Stimulated activated CD8-positive, alpha-beta memory T cell treated with anti-CD3 and anti-CD28 coated beads, Interleukin-12 subunit alpha, Interleukin-12 subunit beta, amount 100 ng/mL, for 1 hour (primary cell): ENCODE data around the gene BBOX1.
"Not testable (repeated sequence)": the region's sequence is repeated elsewhere in the genome, so short reads cannot be mapped to it uniquely, and the experiment has no call there.

Source experiments
- DNase-seq: peaks from one replicate; pipeline ENCODE4 v3.0.0-alpha.2; 2020; ENCODE audit warnings: low read depth

BBOX1 gene, protein sequence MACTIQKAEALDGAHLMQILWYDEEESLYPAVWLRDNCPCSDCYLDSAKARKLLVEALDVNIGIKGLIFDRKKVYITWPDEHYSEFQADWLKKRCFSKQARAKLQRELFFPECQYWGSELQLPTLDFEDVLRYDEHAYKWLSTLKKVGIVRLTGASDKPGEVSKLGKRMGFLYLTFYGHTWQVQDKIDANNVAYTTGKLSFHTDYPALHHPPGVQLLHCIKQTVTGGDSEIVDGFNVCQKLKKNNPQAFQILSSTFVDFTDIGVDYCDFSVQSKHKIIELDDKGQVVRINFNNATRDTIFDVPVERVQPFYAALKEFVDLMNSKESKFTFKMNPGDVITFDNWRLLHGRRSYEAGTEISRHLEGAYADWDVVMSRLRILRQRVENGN

DNA sequence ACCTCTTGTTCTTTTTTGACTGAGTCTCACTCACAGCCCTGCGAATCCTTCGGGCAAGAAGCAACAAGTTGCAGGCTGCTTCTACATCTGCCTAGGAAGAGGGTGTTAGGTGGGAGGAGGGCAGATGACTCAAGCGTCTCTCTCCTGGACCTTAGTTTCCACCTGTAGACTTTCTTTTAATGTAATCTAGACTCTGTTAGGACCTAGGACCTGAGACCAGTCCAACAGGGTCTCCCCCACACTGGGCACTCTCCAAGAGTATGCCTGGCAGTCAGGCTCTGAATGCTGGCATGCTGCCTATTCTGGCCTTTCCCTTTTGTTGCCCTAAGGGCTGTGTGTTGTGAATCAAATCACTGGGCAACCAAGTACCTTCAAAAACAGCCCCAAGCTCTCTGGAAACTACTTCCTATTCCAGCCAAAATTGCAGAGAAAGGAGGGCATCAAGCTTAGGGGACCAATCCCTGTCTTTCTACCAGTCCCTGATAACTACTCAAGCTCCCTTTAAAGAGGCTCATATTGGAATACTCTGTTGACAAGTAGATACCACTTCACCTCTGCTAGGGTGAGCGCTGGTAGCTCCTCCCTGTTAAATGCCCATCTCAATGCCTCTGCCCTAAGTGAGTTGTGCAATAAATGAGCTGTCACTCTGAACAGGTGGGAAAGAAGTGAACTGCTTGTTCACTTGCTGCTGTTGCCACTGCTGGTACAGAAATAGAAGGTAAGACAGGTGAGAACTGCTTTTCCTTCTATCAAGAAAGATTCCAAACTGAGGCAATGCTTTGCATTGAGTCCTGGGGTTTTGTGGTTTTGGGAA is at the start of gene BBOX1:
Gene BBOX1, plus strand, starts transcription at position 514 of the 814 bp plus-strand sequence. CDS start 14,616 bp downstream, outside the sequence.
- no peak for DNase-seq

DNA sequence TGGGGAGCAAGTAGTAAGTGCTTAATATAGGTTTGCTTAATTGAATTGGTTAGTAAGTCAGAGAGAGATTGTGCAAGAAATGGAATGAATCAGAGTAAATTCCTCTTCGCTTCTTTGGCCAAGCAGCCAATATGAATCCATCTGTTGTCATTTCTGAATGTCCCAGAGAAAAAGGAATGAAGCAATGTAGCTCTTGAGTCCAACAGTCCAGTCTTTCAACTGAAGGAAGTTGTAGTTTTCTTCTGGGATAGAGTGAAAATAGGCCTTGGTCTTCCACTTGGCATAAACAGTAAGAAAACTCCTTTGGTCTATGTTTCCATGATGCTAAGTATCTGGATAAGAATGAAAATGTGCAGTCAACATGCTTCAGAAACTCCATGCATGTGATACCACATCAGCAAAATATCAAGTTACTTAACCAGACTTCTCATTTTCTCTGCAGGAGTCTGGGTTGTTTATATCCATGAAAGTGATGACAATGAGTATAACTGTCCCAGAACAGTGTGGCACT is 48.5 kb upstream of the BBOX1 start:
- DNase-seq, result no peak

DNA sequence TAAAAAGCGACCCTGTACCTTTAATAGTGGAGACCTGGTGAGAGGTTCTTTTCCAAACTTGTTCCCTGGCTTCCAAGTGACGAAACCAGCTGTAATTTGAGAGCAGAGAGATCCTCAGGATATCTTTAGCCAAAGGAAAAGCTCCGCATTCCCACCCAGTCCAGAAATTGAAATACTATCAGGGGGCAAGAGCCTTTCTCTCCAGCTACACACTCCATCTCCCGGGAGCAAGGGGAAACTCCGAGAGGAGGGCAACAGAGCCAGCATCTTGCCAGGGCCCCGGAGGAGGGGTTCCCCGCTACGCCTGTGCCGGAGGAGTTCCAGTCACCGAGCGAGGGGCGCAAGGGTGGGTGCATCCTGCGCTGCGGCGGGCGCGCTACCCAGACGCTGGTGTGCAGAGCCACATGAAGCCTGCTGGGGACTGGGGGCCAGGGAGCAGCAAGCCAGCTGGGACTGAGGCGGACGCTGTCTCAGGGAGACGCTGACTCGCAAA is 46.6 kb upstream of the BBOX1 start, which contains the start of gene FIBIN:
Gene FIBIN, plus strand, starts transcription at position 148 of the 493 bp plus-strand sequence. CDS start 415 bp downstream, outside the sequence.
- DNase-seq, result no peak

DNA sequence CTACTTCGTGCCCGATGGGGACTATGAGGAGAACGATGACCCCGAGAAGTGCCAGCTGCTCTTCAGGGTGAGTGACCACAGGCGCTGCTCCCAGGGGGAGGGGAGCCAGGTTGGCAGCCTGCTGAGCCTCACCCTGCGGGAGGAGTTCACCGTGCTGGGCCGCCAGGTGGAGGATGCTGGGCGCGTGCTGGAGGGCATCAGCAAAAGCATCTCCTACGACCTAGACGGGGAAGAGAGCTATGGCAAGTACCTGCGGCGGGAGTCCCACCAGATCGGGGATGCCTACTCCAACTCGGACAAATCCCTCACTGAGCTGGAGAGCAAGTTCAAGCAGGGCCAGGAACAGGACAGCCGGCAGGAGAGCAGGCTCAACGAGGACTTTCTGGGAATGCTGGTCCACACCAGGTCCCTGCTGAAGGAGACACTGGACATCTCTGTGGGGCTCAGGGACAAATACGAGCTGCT is 46.0 kb upstream of the BBOX1 start:
- no peak for DNase-seq

DNA sequence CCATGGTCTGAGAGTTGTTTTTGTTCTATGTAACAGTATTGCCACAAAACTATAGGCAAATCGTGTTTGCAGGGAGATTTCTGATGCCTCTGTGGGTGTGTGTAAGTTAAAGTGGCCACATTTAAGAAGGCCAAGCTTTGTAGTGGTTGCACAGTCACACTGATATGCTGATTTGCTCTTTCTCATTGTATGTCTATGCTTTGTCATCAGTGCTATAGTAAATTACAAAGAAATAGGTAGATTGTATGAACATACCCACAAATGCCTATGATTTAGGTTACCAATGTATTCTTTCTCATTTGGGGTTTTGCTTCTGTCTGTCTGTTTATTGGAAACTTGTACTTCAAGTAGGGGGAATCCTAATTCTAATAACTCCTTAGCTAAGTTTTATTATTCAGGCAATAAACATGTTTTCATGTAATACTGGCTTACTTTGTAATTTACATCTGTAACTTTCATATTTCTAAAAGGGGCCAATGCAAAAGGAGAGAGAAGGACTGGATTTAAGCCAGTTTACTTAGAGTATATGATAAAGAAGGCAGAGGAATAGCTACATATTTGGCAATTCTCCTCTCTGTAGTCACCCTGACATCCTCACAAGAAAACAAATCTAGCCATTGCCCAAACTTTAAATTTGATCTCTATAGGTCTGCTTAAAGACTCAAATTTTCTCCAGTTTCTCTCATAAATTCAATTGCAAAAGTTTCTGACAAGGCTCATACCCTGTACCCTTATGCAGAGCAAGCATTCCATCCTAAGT is 44.7 kb upstream of the BBOX1 start:
- no peak for DNase-seq

DNA sequence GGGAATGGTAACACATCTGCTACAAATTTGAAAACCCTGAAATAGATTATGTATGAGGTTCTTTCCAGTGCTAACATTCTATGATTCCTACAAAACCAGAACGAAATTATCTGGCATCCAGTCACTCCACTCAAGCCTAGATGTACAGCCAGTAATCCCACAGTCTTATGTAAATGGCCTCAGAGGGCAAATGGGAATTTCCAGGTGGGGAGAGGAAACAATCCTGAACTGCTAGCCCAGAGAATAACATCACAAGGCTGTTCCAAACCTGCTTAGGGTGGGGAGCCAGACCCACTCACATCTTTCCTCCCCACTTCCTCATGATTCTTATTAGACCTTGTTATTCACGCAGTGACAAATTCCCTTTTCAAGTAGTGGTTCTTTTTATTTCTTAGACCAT is 43.2 kb upstream of the BBOX1 start:
- DNase-seq, result no peak

DNA sequence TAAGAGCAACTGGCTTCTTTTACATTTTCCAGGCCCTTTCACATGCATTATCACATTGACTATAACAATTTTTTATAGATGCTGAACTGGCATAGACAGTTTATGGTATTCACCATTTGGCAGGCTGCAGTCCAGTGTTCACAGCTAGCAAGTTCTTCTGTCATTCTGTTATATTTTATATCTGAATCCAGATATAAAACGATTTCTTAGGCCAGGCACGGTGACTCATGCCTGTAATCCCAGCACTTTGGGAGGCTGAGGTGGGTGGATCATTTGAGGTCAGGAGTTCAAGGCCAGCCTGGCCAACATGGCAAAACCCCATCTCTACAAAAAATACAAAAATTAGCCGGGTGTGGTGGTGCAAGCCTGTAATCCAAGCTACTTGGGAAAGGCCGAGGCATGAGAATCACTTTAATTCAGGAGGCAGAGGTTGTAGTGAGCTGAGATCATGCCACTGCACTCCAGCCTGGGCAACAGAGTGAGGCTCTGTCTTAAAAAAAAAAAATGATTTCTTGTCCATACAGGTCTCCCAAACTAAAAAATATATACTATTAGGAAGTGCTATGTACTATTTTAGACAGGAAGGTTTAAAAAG is 39.4 kb upstream of the BBOX1 start:
- DNase-seq, result not testable (repeated sequence)

DNA sequence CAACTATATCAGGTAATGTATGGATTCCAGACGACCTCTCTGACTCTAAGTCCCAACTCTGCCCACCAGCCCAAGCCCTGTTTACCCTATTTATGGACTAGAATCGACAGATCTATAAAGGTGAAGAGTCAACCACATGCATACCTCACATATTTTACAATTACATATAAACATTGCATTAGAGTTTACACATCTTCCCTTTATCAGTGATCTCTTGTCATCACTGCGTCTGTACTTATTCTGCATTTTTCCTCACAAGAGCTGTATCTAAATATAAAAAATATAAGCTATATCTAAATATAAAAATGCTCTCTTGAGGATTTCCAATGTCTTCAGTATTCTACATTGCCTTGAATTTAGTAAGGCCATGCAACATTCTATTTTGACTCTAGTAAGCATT is 38.2 kb upstream of the BBOX1 start:
- no peak for DNase-seq

DNA sequence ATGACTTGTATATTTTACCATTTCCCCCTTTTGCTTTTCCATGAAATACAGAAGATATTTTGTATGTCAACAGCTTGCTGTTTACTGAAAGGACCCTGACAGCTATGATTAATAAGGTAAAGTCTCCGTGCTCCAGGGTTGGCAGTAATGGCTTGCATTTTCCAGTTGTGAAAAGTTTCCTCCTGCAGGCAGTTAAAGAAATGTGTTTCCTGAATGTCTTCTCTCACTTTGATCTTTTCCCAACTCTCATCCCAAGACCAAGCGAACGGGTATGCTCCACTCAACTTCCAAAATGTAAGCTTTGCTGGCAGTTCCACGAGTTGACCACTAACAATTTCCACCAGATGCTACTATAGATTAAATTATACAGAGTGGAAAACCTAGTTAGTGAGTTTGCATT is 37.8 kb upstream of the BBOX1 start:
- no peak for DNase-seq

DNA sequence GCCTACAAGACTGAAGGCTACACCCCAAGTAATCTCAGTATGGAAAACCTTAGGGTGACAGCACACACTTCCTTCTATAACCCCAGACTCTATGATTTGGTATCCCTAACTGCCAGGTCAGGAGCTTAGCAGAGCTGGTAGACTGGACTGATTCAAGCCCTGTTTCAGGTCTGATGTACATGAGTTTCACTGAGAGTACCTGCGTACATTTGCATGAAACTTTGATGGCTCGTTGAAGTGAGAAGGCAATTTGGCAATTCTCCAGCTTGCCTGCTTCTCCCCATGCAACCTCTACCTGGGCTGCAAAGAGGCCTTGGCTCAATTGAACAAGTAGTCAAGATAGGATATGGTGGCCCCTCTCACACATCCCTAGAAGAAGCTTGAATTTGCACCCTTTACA is 36.5 kb upstream of the BBOX1 start:
- no peak for DNase-seq

DNA sequence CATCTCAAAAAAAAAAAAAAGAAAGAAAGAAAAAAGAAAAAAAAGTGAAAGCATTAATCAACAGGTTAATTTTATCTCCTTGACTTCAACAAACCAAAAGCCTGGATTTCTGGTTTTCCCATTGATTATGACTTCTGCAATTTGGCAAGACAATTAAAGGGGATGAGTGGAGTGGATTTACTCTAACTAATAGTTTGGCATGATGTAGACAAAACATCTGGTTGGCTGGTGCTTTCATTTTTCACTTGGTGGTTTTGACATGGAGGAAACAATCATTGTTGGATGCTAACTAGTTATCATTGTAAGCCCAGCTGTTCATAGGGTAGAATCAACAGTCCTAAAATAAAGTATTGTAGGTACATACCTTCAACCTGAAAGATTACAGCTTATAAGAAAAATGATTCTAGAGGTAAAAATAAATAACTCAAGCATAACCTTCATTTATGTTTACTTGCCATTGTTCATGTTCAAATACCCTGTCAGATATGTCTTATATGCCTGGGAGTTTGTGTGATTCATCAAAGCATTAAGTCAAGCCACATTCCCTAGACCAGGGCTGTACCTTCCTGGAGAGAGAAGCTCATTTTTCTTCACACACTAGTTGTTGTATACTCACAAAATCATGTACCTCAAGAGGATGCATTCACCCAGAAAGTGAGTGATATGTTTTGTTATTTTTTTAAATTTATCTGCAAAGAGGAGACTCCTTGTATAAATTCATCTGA is 31.6 kb upstream of the BBOX1 start:
- DNase-seq, result no peak

DNA sequence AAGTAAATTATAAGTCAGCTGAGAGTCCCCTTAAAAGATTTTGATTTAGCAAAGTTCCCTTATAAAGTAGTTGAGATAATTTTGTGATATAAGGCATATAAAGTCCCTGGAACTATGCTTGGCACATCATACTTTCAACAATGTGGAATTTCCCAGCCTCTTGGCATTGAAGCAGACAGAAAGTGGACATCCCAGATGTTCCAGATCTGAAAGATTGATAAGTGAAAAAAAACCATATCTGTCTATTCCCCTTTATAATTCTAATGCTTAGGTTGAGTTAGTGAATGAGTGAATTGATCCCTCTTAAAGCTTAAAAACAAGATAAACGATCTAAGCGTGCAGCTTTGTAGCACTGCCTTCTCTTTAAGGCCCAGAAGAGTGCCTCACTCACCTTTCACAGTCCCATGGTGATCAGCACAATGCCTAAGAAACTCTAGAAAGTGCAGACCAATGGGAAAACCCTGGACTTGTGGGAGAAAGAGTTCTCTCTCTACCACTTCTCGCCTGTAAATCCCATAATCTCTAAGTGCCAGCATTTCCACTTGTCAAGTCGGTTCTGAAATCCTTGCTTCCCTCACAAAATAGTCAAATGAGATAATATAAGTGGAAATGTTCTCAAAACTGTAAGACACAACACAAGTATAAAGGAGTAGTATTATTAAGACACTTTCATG is 28.9 kb upstream of the BBOX1 start:
- DNase-seq, result no peak

DNA sequence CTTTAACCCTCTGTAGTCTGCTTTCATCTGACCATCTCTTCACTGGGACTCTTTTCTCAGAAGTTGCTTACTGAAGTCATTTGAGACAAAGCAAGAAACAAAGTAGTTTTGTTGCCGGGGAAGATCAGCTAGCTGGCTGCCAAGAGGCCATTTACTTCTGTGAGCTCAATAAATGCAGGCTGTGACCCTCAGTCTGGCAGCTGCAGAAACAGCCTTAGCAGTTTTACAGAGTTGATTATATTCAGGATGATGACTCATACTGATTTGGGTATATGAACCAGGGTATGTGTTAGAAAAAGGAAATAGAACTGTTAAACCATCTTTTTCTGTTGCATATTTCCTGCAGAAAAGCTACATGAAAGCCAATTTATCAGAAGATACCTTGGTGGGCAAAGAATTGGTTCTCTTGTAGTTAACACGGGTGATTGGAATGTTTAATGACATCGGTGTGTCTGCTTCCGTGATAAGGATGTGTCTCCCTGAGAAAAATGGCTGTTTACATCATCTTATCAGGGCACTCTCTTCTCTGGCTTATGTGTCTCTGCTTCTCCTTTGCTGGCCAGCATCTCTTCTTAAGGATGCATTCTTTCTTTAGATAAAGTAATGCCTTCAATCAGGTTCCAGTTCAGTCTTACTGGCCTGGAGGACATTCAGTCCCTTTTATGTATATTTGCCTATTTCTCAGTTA is 28.2 kb upstream of the BBOX1 start:
- DNase-seq, result no peak

DNA sequence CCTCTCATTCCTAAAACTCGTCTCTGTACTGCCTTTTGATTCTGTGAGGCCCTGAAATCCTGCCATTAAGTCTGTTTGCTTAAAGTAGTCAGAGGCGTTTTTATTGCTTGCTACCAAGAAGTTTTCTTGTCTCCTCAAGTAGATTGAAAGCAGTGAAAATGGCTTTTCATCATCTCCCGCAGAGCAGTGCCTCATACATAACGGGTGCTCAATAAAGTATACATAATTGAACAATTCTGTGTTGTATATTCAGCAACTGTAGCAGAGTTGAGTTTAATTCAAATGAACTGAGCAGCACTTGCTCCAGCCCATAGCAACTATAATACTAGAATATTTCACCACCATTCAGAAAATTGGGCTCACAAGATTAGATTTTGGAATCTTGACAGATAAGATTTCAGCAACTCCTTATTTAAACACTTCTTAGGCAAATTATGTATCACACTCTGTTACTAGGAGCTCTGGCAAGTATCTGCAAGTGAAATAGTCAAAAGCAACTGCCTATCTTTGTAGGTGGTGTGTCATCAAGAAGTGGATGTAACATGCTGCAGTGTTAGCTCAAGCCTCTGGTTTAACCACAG is 26.7 kb upstream of the BBOX1 start:
- DNase-seq, result no peak

DNA sequence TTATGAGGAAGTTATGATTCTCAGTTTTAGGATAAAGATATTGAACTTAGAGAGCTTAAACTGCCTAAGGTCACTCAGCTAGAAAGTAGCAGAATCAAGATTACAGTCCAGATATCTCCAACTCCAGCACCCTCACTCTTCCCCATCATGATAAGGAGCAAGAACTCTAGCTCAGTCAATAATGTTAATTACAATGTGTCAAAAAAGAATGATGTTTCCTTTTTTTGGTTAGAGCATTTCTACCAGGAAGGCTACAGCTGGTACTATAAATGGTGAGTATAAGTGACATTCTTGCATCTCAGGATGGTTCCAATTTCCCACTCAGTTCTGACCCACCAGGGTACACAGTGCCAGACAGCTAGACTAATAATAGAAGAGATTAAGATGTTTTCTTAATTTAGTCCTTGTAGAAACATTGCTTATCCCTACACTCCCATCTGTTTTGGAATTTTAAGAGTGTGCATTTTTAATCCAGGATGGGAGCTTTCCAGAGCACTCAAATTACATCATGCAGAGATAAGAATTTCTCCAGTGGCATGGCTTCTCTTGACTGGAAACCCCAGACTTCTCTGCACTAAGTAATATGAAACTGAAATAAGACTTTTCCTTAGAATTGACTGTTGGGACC is 21.6 kb upstream of the BBOX1 start:
- DNase-seq, result no peak

DNA sequence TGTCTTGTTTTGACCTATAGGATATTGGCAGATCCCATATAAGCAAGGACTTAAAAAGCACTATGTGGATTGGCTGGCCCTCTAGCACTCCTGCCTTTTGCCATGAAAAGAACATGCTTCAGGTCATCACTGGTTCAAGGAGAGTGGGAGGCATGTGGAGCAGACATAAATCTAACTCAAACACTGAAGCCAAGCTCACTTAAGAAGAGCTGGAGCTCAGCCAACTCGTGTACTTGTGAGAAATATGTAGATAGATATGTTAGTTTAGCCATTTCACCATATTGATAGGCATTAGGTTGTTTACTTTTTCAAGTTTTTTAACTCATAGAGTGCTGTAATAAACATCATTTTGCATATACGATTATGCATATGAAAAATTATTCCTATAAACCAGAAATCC is 19.9 kb upstream of the BBOX1 start:
- DNase-seq, result no peak

DNA sequence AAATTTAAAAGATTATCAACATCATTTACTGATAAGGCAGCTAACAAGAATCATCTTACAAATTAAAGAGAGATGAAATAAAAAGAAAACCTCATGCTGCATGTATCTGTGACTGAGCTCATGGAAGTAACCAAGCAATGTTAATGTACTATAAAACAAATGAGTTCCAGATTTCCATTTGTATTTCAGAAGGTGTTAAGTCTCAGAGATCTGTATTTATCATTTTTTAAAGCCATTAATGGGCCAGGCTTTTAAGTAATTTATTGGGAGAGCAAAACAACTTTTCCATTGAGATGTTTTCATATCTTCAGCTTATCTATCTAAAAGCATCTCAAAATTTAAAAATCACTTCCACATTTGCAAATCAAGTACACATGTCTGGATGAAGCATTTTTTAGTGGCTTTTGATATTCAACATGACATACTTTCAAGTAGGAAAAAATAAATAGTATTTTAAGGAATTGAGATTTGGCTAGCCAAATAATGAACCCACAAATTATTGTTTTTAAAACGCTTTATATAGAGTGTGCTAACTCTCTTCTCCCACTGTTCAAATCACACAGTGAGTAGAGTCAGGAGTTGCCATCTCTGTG is 17.9 kb upstream of the BBOX1 start:
- no peak for DNase-seq

DNA sequence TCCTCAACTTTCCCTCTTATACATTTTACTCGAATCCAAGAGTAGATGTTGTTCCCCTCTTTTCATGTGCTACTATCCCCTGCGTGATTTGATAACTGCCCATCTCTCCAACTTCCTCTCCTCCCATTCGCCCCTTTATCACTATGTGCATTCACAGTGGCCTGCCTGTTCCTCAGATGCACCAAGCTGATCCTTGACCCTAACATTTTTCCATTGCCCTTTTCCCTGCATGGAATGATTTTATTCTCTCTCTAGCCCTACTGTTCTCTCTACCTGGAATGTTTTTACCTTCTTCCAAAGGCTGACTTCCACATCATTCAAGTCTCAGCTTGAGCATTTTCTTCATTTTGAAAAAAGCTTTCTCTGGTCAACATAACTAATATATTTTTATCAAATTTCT is 15.8 kb upstream of the BBOX1 start:
- no peak for DNase-seq
